ENCODE results near the gene NEK6. TPM values are rescaled to one million over a fixed set of nuclear protein-coding genes. Genes with fewer than 3 reads are reported as not detected.

Gene NEK6
- total and polyA plus RNA-seq, 9 donors = 7.2 to 45.1 (median 22.8) TPM

GRCh38 chr9:124323904-124324303 is 66.2 kb downstream of the NEK6 start:
- Histone ChIP-seq H3K36me3 (no peaks in the 10 kb centered on the region), H3K4me1 (ENCODE audit: insufficient read depth) (peaks cover 3% of the 10 kb centered on the region), H3K27me3 (no peaks in the 10 kb centered on the region), H3K27ac (no peak overlapping the region), H3K9me3 (no peaks in the 10 kb centered on the region), H3K4me3 (no peak overlapping the region)
- intact Hi-C loops (cut with DNase I) = loop anchor here in 3 of 4 donors (5.0 to 10.0 kb wide), 3 partner anchors 189 to 779 kb away; no protein-coding TSS in a partner anchor
- TF ChIP-seq EP300 (IDR thresholded peaks at IDR 0.05) (no peak), POLR2A (IDR thresholded peaks at IDR 0.05) (no peak), CTCF (IDR thresholded peaks at IDR 0.05) (no peak)
- no peak for DNase-seq
- WGBS, 3 donors = 87 to 88% (median 88%) methylated on average over 10 of the region's 10 CpGs

GRCh38 chr9:124325816-124326215 is 68.1 kb downstream of the NEK6 start:
- no peak for TF ChIP-seq CTCF (IDR thresholded peaks at IDR 0.05)
- no peak for TF ChIP-seq POLR2A (IDR thresholded peaks at IDR 0.05)
- no peak for TF ChIP-seq EP300 (IDR thresholded peaks at IDR 0.05)
- Histone ChIP-seq H3K36me3 (no peaks in the 10 kb centered on the region), H3K9me3 (no peaks in the 10 kb centered on the region), H3K27me3 (no peaks in the 10 kb centered on the region), H3K4me1 (ENCODE audit: insufficient read depth) (no peaks in the 10 kb centered on the region), H3K4me3 (no peak overlapping the region), H3K27ac (no peak overlapping the region)
- WGBS, 3 donors = 88 to 95% (median 93%) methylated on average over 6 of the region's 6 CpGs
- intact Hi-C loops (cut with DNase I) = loop anchor here in 2 of 4 donors (10.0 kb wide), 2 partner anchors 191 to 781 kb away; no protein-coding TSS in a partner anchor
- DNase-seq = no peak

- Histone ChIP-seq H3K4me3 (no peak overlapping the region), H3K27ac (no peak overlapping the region), H3K9me3 (no peaks in the 10 kb centered on the region), H3K27me3 (no peaks in the 10 kb centered on the region), H3K36me3 (no peaks in the 10 kb centered on the region), H3K4me1 (ENCODE audit: insufficient read depth) (no peaks in the 10 kb centered on the region)
- DNase-seq = no peak
- TF ChIP-seq EP300 (IDR thresholded peaks at IDR 0.05) (no peak), POLR2A (IDR thresholded peaks at IDR 0.05) (no peak), CTCF (IDR thresholded peaks at IDR 0.05) (no peak)
- WGBS, 3 donors = 88 to 90% (median 89%) methylated on average over 19 to 21 of the region's 21 CpGs
- intact Hi-C loops (cut with DNase I) = loop anchor here in 2 of 4 donors (10.0 kb wide), 2 partner anchors 192 to 782 kb away; no protein-coding TSS in a partner anchor
Measured at GRCh38 chr9:124326378-124326777, 68.6 kb downstream of the NEK6 start.

- 77 to 79% (median 79%) methylated on average over 9 of the region's 9 CpGs for WGBS, 3 donors
Measured at GRCh38 chr9:124327491-124327890, 69.7 kb downstream of the NEK6 start.

More at GRCh38 chr9:124327491-124327890, 69.7 kb downstream of the NEK6 start:
- TF ChIP-seq EP300 (IDR thresholded peaks at IDR 0.05) (no peak), CTCF (IDR thresholded peaks at IDR 0.05) (no peak), POLR2A (IDR thresholded peaks at IDR 0.05) (no peak)
- no peaks in the 10 kb centered on the region for H3K27me3 ChIP-seq
- H3K4me1 ChIP-seq (ENCODE audit: insufficient read depth) = no peaks in the 10 kb centered on the region
- intact Hi-C loops (cut with DNase I) = loop anchor here in 2 of 4 donors (10.0 kb wide), 2 partner anchors 193 to 783 kb away; no protein-coding TSS in a partner anchor
- H3K27ac ChIP-seq = no peak overlapping the region
- H3K36me3 ChIP-seq = no peaks in the 10 kb centered on the region
- no peak overlapping the region for H3K4me3 ChIP-seq
- no peak for DNase-seq
- H3K9me3 ChIP-seq = no peaks in the 10 kb centered on the region
